NCI-H2081 treated with DMSO at 0.1 percent for 48 hours (cell line): ENCODE data around the gene RAMP1.

Source experiments
- DNase-seq: peaks from one replicate; lab custom pipeline; 2025; lab: John Stamatoyannopoulos, UW

The RAMP1 gene

GRCh38 chr2:237876951-237877491 lies 17.6 kb downstream of the RAMP1 start:
- DNase-seq = no peak

- DNase-seq = no peak
Measured at GRCh38 chr2:237877576-237878307, 18.3 kb downstream of the RAMP1 start.

- no peak for DNase-seq
Measured at GRCh38 chr2:237878321-237879057, 19.1 kb downstream of the RAMP1 start.

GRCh38 chr2:237879058-237879430 lies 19.6 kb downstream of the RAMP1 start:
- DNase-seq = peak; percentile 74

GRCh38 chr2:237879991-237880560 lies 20.7 kb downstream of the RAMP1 start:
- no peak for DNase-seq

GRCh38 chr2:237882510-237883481 lies 23.4 kb downstream of the RAMP1 start:
- no peak for DNase-seq

GRCh38 chr2:237883951-237884446 lies 24.6 kb downstream of the RAMP1 start:
- DNase-seq = no peak

GRCh38 chr2:237884681-237885080 lies 25.3 kb downstream of the RAMP1 start:
- DNase-seq = no peak

GRCh38 chr2:237885111-237885930 lies 25.9 kb downstream of the RAMP1 start:
- no peak for DNase-seq

- no peak for DNase-seq
Measured at GRCh38 chr2:237885931-237886684, 26.7 kb downstream of the RAMP1 start.

GRCh38 chr2:237886685-237887481 lies 27.5 kb downstream of the RAMP1 start:
- DNase-seq = no peak

- no peak for DNase-seq
Measured at GRCh38 chr2:237888389-237888788, 29.0 kb downstream of the RAMP1 start.

GRCh38 chr2:237889016-237889415 lies 29.6 kb downstream of the RAMP1 start:
- DNase-seq = no peak

- DNase-seq = no peak
Measured at GRCh38 chr2:237889811-237890210, 30.4 kb downstream of the RAMP1 start.

- no peak for DNase-seq
Measured at GRCh38 chr2:237892478-237892877, 33.1 kb downstream of the RAMP1 start.

GRCh38 chr2:237892984-237893595 lies 33.7 kb downstream of the RAMP1 start:
- DNase-seq = no peak

- DNase-seq = no peak
Measured at GRCh38 chr2:237894396-237894979, 35.1 kb downstream of the RAMP1 start.

- no peak for DNase-seq
Measured at GRCh38 chr2:237894986-237895543, 35.6 kb downstream of the RAMP1 start.
